ENCODE results near the gene ZDHHC14.

The ZDHHC14 gene

GRCh38 chr6:157653521-157653920, 272.5 kb downstream of the ZDHHC14 start:
- Histone ChIP-seq H3K9ac (ENCODE audit: low read length) (no peak overlapping the region), H3K27ac (ENCODE audit: low read depth, low read length) (no peak overlapping the region), H3K4me1 (ENCODE audit: insufficient read depth, low read length) (peaks cover 12% of the 10 kb centered on the region), H3K4me3 (ENCODE audit: low read depth in 1 of 2, low read length in 2 of 2) (no peak overlapping the region), H3K36me3 (ENCODE audit: insufficient read depth, low read length) (no peaks in the 10 kb centered on the region), H3K27me3 (ENCODE audit: control insufficient read depth in 1 of 2, insufficient read depth in 2 of 2, low read length in 2 of 2) (no peaks in the 10 kb centered on the region), H3K9me3 (ENCODE audit: low read length) (no peaks in the 10 kb centered on the region)

- H3K27ac ChIP-seq (ENCODE audit: low read depth, low read length) = no peak overlapping the region
- no peak overlapping the region for H3K4me3 ChIP-seq (ENCODE audit: low read depth in 1 of 2, low read length in 2 of 2)
- H3K9ac ChIP-seq (ENCODE audit: low read length) = no peak overlapping the region
- H3K27me3 ChIP-seq (ENCODE audit: control insufficient read depth in 1 of 2, insufficient read depth in 2 of 2, low read length in 2 of 2) = no peaks in the 10 kb centered on the region
- peaks cover 5% of the 10 kb centered on the region for H3K4me1 ChIP-seq (ENCODE audit: insufficient read depth, low read length)
- no peaks in the 10 kb centered on the region for H3K9me3 ChIP-seq (ENCODE audit: low read length)
- no peaks in the 10 kb centered on the region for H3K36me3 ChIP-seq (ENCODE audit: insufficient read depth, low read length)
These were observed 274.1 kb downstream of the ZDHHC14 start for GRCh38 chr6:157655139-157655538.

- Histone ChIP-seq H3K36me3 (ENCODE audit: insufficient read depth, low read length) (no peaks in the 10 kb centered on the region), H3K27me3 (ENCODE audit: control insufficient read depth in 1 of 2, insufficient read depth in 2 of 2, low read length in 2 of 2) (no peaks in the 10 kb centered on the region), H3K9me3 (ENCODE audit: low read length) (no peaks in the 10 kb centered on the region), H3K9ac (ENCODE audit: low read length) (no peak overlapping the region), H3K4me1 (ENCODE audit: insufficient read depth, low read length) (no peaks in the 10 kb centered on the region), H3K27ac (ENCODE audit: low read depth, low read length) (no peak overlapping the region), H3K4me3 (ENCODE audit: low read depth in 1 of 2, low read length in 2 of 2) (no peak overlapping the region)
These were observed 275.5 kb downstream of the ZDHHC14 start for GRCh38 chr6:157656437-157656997.

GRCh38 chr6:157657754-157658153, 276.8 kb downstream of the ZDHHC14 start:
- no peaks in the 10 kb centered on the region for H3K36me3 ChIP-seq (ENCODE audit: insufficient read depth, low read length)
- no peak overlapping the region for H3K27ac ChIP-seq (ENCODE audit: low read depth, low read length)
- no peak overlapping the region for H3K4me3 ChIP-seq (ENCODE audit: low read depth in 1 of 2, low read length in 2 of 2)
- no peaks in the 10 kb centered on the region for H3K9me3 ChIP-seq (ENCODE audit: low read length)
- H3K9ac ChIP-seq (ENCODE audit: low read length) = no peak overlapping the region
- H3K27me3 ChIP-seq (ENCODE audit: control insufficient read depth in 1 of 2, insufficient read depth in 2 of 2, low read length in 2 of 2) = no peaks in the 10 kb centered on the region
- H3K4me1 ChIP-seq (ENCODE audit: insufficient read depth, low read length) = no peaks in the 10 kb centered on the region

GRCh38 chr6:157658301-157658700, 277.3 kb downstream of the ZDHHC14 start:
- no peak overlapping the region for H3K27ac ChIP-seq (ENCODE audit: low read depth, low read length)
- no peaks in the 10 kb centered on the region for H3K4me1 ChIP-seq (ENCODE audit: insufficient read depth, low read length)
- H3K27me3 ChIP-seq (ENCODE audit: control insufficient read depth in 1 of 2, insufficient read depth in 2 of 2, low read length in 2 of 2) = no peaks in the 10 kb centered on the region
- no peaks in the 10 kb centered on the region for H3K9me3 ChIP-seq (ENCODE audit: low read length)
- no peak overlapping the region for H3K9ac ChIP-seq (ENCODE audit: low read length)
- no peak overlapping the region for H3K4me3 ChIP-seq (ENCODE audit: low read depth in 1 of 2, low read length in 2 of 2)
- no peaks in the 10 kb centered on the region for H3K36me3 ChIP-seq (ENCODE audit: insufficient read depth, low read length)

GRCh38 chr6:157659536-157660271, 278.7 kb downstream of the ZDHHC14 start:
- no peak overlapping the region for H3K9ac ChIP-seq (ENCODE audit: low read length)
- no peaks in the 10 kb centered on the region for H3K27me3 ChIP-seq (ENCODE audit: control insufficient read depth in 1 of 2, insufficient read depth in 2 of 2, low read length in 2 of 2)
- H3K27ac ChIP-seq (ENCODE audit: low read depth, low read length) = no peak overlapping the region
- H3K4me3 ChIP-seq (ENCODE audit: low read depth in 1 of 2, low read length in 2 of 2) = no peak overlapping the region
- no peaks in the 10 kb centered on the region for H3K9me3 ChIP-seq (ENCODE audit: low read length)
- H3K4me1 ChIP-seq (ENCODE audit: insufficient read depth, low read length) = no peaks in the 10 kb centered on the region
- H3K36me3 ChIP-seq (ENCODE audit: insufficient read depth, low read length) = no peaks in the 10 kb centered on the region

GRCh38 chr6:157660414-157660813, 279.4 kb downstream of the ZDHHC14 start:
- Histone ChIP-seq H3K9ac (ENCODE audit: low read length) (no peak overlapping the region), H3K27ac (ENCODE audit: low read depth, low read length) (no peak overlapping the region), H3K36me3 (ENCODE audit: insufficient read depth, low read length) (no peaks in the 10 kb centered on the region), H3K27me3 (ENCODE audit: control insufficient read depth in 1 of 2, insufficient read depth in 2 of 2, low read length in 2 of 2) (no peaks in the 10 kb centered on the region), H3K4me1 (ENCODE audit: insufficient read depth, low read length) (no peaks in the 10 kb centered on the region), H3K4me3 (ENCODE audit: low read depth in 1 of 2, low read length in 2 of 2) (no peak overlapping the region), H3K9me3 (ENCODE audit: low read length) (no peaks in the 10 kb centered on the region)

- Histone ChIP-seq H3K4me1 (ENCODE audit: insufficient read depth, low read length) (no peaks in the 10 kb centered on the region), H3K27me3 (ENCODE audit: control insufficient read depth in 1 of 2, insufficient read depth in 2 of 2, low read length in 2 of 2) (no peaks in the 10 kb centered on the region), H3K36me3 (ENCODE audit: insufficient read depth, low read length) (no peaks in the 10 kb centered on the region), H3K4me3 (ENCODE audit: low read depth in 1 of 2, low read length in 2 of 2) (no peak overlapping the region), H3K9me3 (ENCODE audit: low read length) (no peaks in the 10 kb centered on the region), H3K27ac (ENCODE audit: low read depth, low read length) (no peak overlapping the region), H3K9ac (ENCODE audit: low read length) (no peak overlapping the region)
These were observed 280.7 kb downstream of the ZDHHC14 start for GRCh38 chr6:157661652-157662051.

GRCh38 chr6:157663261-157663660, 282.3 kb downstream of the ZDHHC14 start:
- Histone ChIP-seq H3K27me3 (ENCODE audit: control insufficient read depth in 1 of 2, insufficient read depth in 2 of 2, low read length in 2 of 2) (no peaks in the 10 kb centered on the region), H3K9me3 (ENCODE audit: low read length) (no peaks in the 10 kb centered on the region), H3K4me1 (ENCODE audit: insufficient read depth, low read length) (peaks cover 5% of the 10 kb centered on the region), H3K27ac (ENCODE audit: low read depth, low read length) (no peak overlapping the region), H3K4me3 (ENCODE audit: low read depth in 1 of 2, low read length in 2 of 2) (no peak overlapping the region), H3K36me3 (ENCODE audit: insufficient read depth, low read length) (no peaks in the 10 kb centered on the region), H3K9ac (ENCODE audit: low read length) (no peak overlapping the region)

- H3K27me3 ChIP-seq (ENCODE audit: control insufficient read depth in 1 of 2, insufficient read depth in 2 of 2, low read length in 2 of 2) = no peaks in the 10 kb centered on the region
- H3K27ac ChIP-seq (ENCODE audit: low read depth, low read length) = no peak overlapping the region
- H3K9ac ChIP-seq (ENCODE audit: low read length) = no peak overlapping the region
- no peak overlapping the region for H3K4me3 ChIP-seq (ENCODE audit: low read depth in 1 of 2, low read length in 2 of 2)
- H3K9me3 ChIP-seq (ENCODE audit: low read length) = no peaks in the 10 kb centered on the region
- H3K36me3 ChIP-seq (ENCODE audit: insufficient read depth, low read length) = no peaks in the 10 kb centered on the region
- H3K4me1 ChIP-seq (ENCODE audit: insufficient read depth, low read length) = peaks cover 11% of the 10 kb centered on the region
These were observed 284.2 kb downstream of the ZDHHC14 start for GRCh38 chr6:157665180-157665579.

GRCh38 chr6:157666729-157667128, 285.7 kb downstream of the ZDHHC14 start:
- Histone ChIP-seq H3K27me3 (ENCODE audit: control insufficient read depth in 1 of 2, insufficient read depth in 2 of 2, low read length in 2 of 2) (no peaks in the 10 kb centered on the region), H3K9me3 (ENCODE audit: low read length) (no peaks in the 10 kb centered on the region), H3K36me3 (ENCODE audit: insufficient read depth, low read length) (no peaks in the 10 kb centered on the region), H3K9ac (ENCODE audit: low read length) (no peak overlapping the region), H3K27ac (ENCODE audit: low read depth, low read length) (no peak overlapping the region), H3K4me1 (ENCODE audit: insufficient read depth, low read length) (peaks cover 16% of the 10 kb centered on the region), H3K4me3 (ENCODE audit: low read depth in 1 of 2, low read length in 2 of 2) (no peak overlapping the region)

Data from muscle layer of colon (tissue), 2 donors.